Stimulated activated naive CD8-positive, alpha-beta T cell treated with anti-CD3 and anti-CD28 coated beads, Interleukin-15, Interleukin-2, amounts not matched to agents 100 ng/mL and 50 ng/mL, for 24 hours (primary cell): ENCODE data around the gene ZNF804B.

Source experiments
- H3K27ac Mint-ChIP-seq: one replicate; pipeline ENCODE4 v1.8.0; 2021; ENCODE audit warnings: mild to moderate bottlenecking, mixed read lengths
- H3K27me3 Mint-ChIP-seq: one replicate; pipeline ENCODE4 v1.8.0; 2021; ENCODE audit warnings: mixed read lengths
- H3K36me3 Mint-ChIP-seq: one replicate; pipeline ENCODE4 v1.8.0; 2021; ENCODE audit warnings: low read depth, mixed read lengths
- H3K4me1 Mint-ChIP-seq: one replicate; pipeline ENCODE4 v1.8.0; 2021; ENCODE audit warnings: low read depth, mixed read lengths
- H3K4me3 Mint-ChIP-seq: one replicate; pipeline ENCODE4 v1.8.0; 2021; ENCODE audit warnings: mild to moderate bottlenecking, mixed read lengths
- H3K9me3 Mint-ChIP-seq: one replicate; pipeline ENCODE4 v1.8.0; 2021; ENCODE audit warnings: mixed read lengths

Gene ZNF804B

GRCh38 chr7:88885131-88885530 lies 125.6 kb downstream of the ZNF804B start:
- no peaks in the 10 kb centered on the region for H3K27me3 Mint-ChIP-seq
- H3K4me3 Mint-ChIP-seq: no peak overlapping the region
- H3K9me3 Mint-ChIP-seq: no peaks in the 10 kb centered on the region
- H3K4me1 Mint-ChIP-seq: no peaks in the 10 kb centered on the region
- no peak overlapping the region for H3K27ac Mint-ChIP-seq
- H3K36me3 Mint-ChIP-seq: no peaks in the 10 kb centered on the region

- H3K36me3 Mint-ChIP-seq: no peaks in the 10 kb centered on the region
- H3K4me3 Mint-ChIP-seq: no peak overlapping the region
- H3K27ac Mint-ChIP-seq: no peak overlapping the region
- no peaks in the 10 kb centered on the region for H3K4me1 Mint-ChIP-seq
- H3K27me3 Mint-ChIP-seq: no peaks in the 10 kb centered on the region
- H3K9me3 Mint-ChIP-seq: no peaks in the 10 kb centered on the region
These were observed 129.2 kb downstream of the ZNF804B start for GRCh38 chr7:88888684-88889083.

GRCh38 chr7:88910516-88910915 lies 151.0 kb downstream of the ZNF804B start:
- no peaks in the 10 kb centered on the region for H3K9me3 Mint-ChIP-seq
- H3K27me3 Mint-ChIP-seq: no peaks in the 10 kb centered on the region

GRCh38 chr7:88912852-88913251 lies 153.4 kb downstream of the ZNF804B start:
- Mint-ChIP-seq H3K27ac (no peak overlapping the region), H3K9me3 (no peaks in the 10 kb centered on the region), H3K27me3 (no peaks in the 10 kb centered on the region), H3K4me3 (no peak overlapping the region), H3K4me1 (no peaks in the 10 kb centered on the region), H3K36me3 (no peaks in the 10 kb centered on the region)

More at GRCh38 chr7:88910516-88910915, 151.0 kb downstream of the ZNF804B start:
- Mint-ChIP-seq H3K4me3 (no peak overlapping the region), H3K36me3 (no peaks in the 10 kb centered on the region), H3K4me1 (no peaks in the 10 kb centered on the region), H3K27ac (no peak overlapping the region)

GRCh38 chr7:88915615-88916014 lies 156.1 kb downstream of the ZNF804B start:
- H3K27ac Mint-ChIP-seq: no peak overlapping the region
- H3K27me3 Mint-ChIP-seq: no peaks in the 10 kb centered on the region
- no peaks in the 10 kb centered on the region for H3K9me3 Mint-ChIP-seq
- H3K4me1 Mint-ChIP-seq: no peaks in the 10 kb centered on the region
- H3K4me3 Mint-ChIP-seq: no peak overlapping the region
- H3K36me3 Mint-ChIP-seq: no peaks in the 10 kb centered on the region

GRCh38 chr7:88919478-88920131 lies 160.1 kb downstream of the ZNF804B start:
- Mint-ChIP-seq H3K4me1 (no peaks in the 10 kb centered on the region), H3K4me3 (no peak overlapping the region), H3K27ac (no peak overlapping the region), H3K36me3 (no peaks in the 10 kb centered on the region), H3K9me3 (no peaks in the 10 kb centered on the region), H3K27me3 (no peaks in the 10 kb centered on the region)

GRCh38 chr7:88922944-88923343 lies 163.4 kb downstream of the ZNF804B start:
- no peaks in the 10 kb centered on the region for H3K4me1 Mint-ChIP-seq
- no peak overlapping the region for H3K4me3 Mint-ChIP-seq
- H3K27ac Mint-ChIP-seq: no peak overlapping the region
- no peaks in the 10 kb centered on the region for H3K27me3 Mint-ChIP-seq
- H3K36me3 Mint-ChIP-seq: no peaks in the 10 kb centered on the region
- no peaks in the 10 kb centered on the region for H3K9me3 Mint-ChIP-seq

GRCh38 chr7:88928276-88928675 lies 168.8 kb downstream of the ZNF804B start:
- no peaks in the 10 kb centered on the region for H3K27me3 Mint-ChIP-seq
- H3K36me3 Mint-ChIP-seq: no peaks in the 10 kb centered on the region
- H3K4me3 Mint-ChIP-seq: no peak overlapping the region
- H3K9me3 Mint-ChIP-seq: no peaks in the 10 kb centered on the region
- H3K4me1 Mint-ChIP-seq: no peaks in the 10 kb centered on the region
- H3K27ac Mint-ChIP-seq: no peak overlapping the region

- H3K27ac Mint-ChIP-seq: no peak overlapping the region
- H3K27me3 Mint-ChIP-seq: no peaks in the 10 kb centered on the region
- H3K9me3 Mint-ChIP-seq: no peaks in the 10 kb centered on the region
- H3K36me3 Mint-ChIP-seq: no peaks in the 10 kb centered on the region
- no peaks in the 10 kb centered on the region for H3K4me1 Mint-ChIP-seq
- no peak overlapping the region for H3K4me3 Mint-ChIP-seq
These were observed 170.2 kb downstream of the ZNF804B start for GRCh38 chr7:88929719-88930118.

GRCh38 chr7:88933285-88933684 lies 173.8 kb downstream of the ZNF804B start:
- Mint-ChIP-seq H3K4me3 (no peak overlapping the region), H3K27ac (no peak overlapping the region), H3K27me3 (no peaks in the 10 kb centered on the region), H3K9me3 (no peaks in the 10 kb centered on the region), H3K4me1 (no peaks in the 10 kb centered on the region), H3K36me3 (no peaks in the 10 kb centered on the region)

- Mint-ChIP-seq H3K36me3 (no peaks in the 10 kb centered on the region), H3K27me3 (no peaks in the 10 kb centered on the region), H3K4me1 (no peaks in the 10 kb centered on the region), H3K9me3 (no peaks in the 10 kb centered on the region), H3K4me3 (no peak overlapping the region), H3K27ac (no peak overlapping the region)
These were observed 183.5 kb downstream of the ZNF804B start for GRCh38 chr7:88942815-88943501.

GRCh38 chr7:88951826-88952225 lies 192.3 kb downstream of the ZNF804B start:
- no peaks in the 10 kb centered on the region for H3K27me3 Mint-ChIP-seq
- no peaks in the 10 kb centered on the region for H3K9me3 Mint-ChIP-seq
- H3K4me3 Mint-ChIP-seq: no peak overlapping the region
- no peak overlapping the region for H3K27ac Mint-ChIP-seq
- H3K4me1 Mint-ChIP-seq: no peaks in the 10 kb centered on the region
- no peaks in the 10 kb centered on the region for H3K36me3 Mint-ChIP-seq

GRCh38 chr7:88964418-88964817 lies 204.9 kb downstream of the ZNF804B start:
- Mint-ChIP-seq H3K27ac (no peak overlapping the region), H3K4me3 (no peak overlapping the region), H3K36me3 (no peaks in the 10 kb centered on the region), H3K9me3 (no peaks in the 10 kb centered on the region), H3K27me3 (no peaks in the 10 kb centered on the region), H3K4me1 (no peaks in the 10 kb centered on the region)

- H3K4me1 Mint-ChIP-seq: no peaks in the 10 kb centered on the region
- H3K27me3 Mint-ChIP-seq: no peaks in the 10 kb centered on the region
- H3K4me3 Mint-ChIP-seq: no peak overlapping the region
- H3K36me3 Mint-ChIP-seq: no peaks in the 10 kb centered on the region
- H3K27ac Mint-ChIP-seq: no peak overlapping the region
- H3K9me3 Mint-ChIP-seq: no peaks in the 10 kb centered on the region
These were observed 205.9 kb downstream of the ZNF804B start for GRCh38 chr7:88965371-88965770.

- no peaks in the 10 kb centered on the region for H3K36me3 Mint-ChIP-seq
- no peak overlapping the region for H3K27ac Mint-ChIP-seq
- no peaks in the 10 kb centered on the region for H3K27me3 Mint-ChIP-seq
- H3K9me3 Mint-ChIP-seq: no peaks in the 10 kb centered on the region
- H3K4me3 Mint-ChIP-seq: no peak overlapping the region
- H3K4me1 Mint-ChIP-seq: no peaks in the 10 kb centered on the region
These were observed 207.9 kb downstream of the ZNF804B start for GRCh38 chr7:88967432-88967831.

GRCh38 chr7:88969167-88969566 lies 209.7 kb downstream of the ZNF804B start:
- Mint-ChIP-seq H3K36me3 (no peaks in the 10 kb centered on the region), H3K4me3 (no peak overlapping the region), H3K27ac (no peak overlapping the region), H3K27me3 (no peaks in the 10 kb centered on the region), H3K9me3 (no peaks in the 10 kb centered on the region), H3K4me1 (no peaks in the 10 kb centered on the region)
